Skeletal muscle tissue (tissue), 4 donors: ENCODE measurements around the gene FAM193A. TPM values are rescaled to one million over a fixed set of nuclear protein-coding genes. Genes with fewer than 3 reads are reported as not detected.
"Not testable (repeated sequence)": the region's sequence is repeated elsewhere in the genome, so short reads cannot be mapped to it uniquely, and the experiment has no call there.

Experiments
- H3K27ac ChIP-seq: one replicate; pipeline ENCODE4 v1.7.0; 2013; ENCODE audit warnings: mild to moderate bottlenecking, low read depth, low read length, inconsistent platforms
- H3K27me3 ChIP-seq, 3 donors: one replicate each; pipeline ENCODE4 v1.7.0; 2013; ENCODE audit warnings: low read length in 3 of 3; ENCODE audit not compliant: control insufficient read depth in 3 of 3, insufficient read depth in 3 of 3
- H3K36me3 ChIP-seq, 3 donors: one replicate each; pipeline ENCODE4 v1.7.0; 2013; ENCODE audit warnings: low read length in 3 of 3; ENCODE audit not compliant: control insufficient read depth in 3 of 3, insufficient read depth in 3 of 3
- H3K4me1 ChIP-seq, 3 donors: one replicate each; pipeline ENCODE4 v1.7.0; 2013; ENCODE audit warnings: low read length in 3 of 3, mild to moderate bottlenecking in 3 of 3; ENCODE audit not compliant: control insufficient read depth in 3 of 3, insufficient read depth in 3 of 3
- H3K4me3 ChIP-seq, 3 donors: one replicate each; pipeline ENCODE4 v1.7.0; 2013; ENCODE audit warnings: low read length in 3 of 3
- H3K9ac ChIP-seq, 3 donors: one replicate each; pipeline ENCODE4 v1.7.0; 2013; ENCODE audit warnings: low read length in 3 of 3, mild to moderate bottlenecking in 3 of 3, moderate library complexity in 2 of 3, low read depth in 1 of 3
- H3K9me3 ChIP-seq, 3 donors: one replicate each; pipeline ENCODE4 v1.7.0; 2013; ENCODE audit warnings: low read length in 3 of 3; ENCODE audit not compliant: control insufficient read depth in 3 of 3
- total RNA-seq: library from RNA; depleted of rRNA; stranded (reverse); fragments of >200 nt; gene quantifications from one replicate; pipeline ENCODE4 v1.2.3, GENCODE V29; 2014
- donor health status: Osteomylitis.

FAM193A gene
- total RNA-seq, 1 donor from 2014 or later, result 10.4 TPM

- Histone ChIP-seq H3K27ac (no peak overlapping the region), H3K4me3 (no peak overlapping the region), H3K36me3 (no peaks in the 10 kb centered on the region), H3K4me1 (no peaks in the 10 kb centered on the region), H3K9me3 (no peaks in the 10 kb centered on the region), H3K9ac (no peak overlapping the region), H3K27me3 (no peaks in the 10 kb centered on the region)
Measured at GRCh38 chr4:2545321-2546013, 9.0 kb downstream of the FAM193A start.

GRCh38 chr4:2546286-2546823 is 9.9 kb downstream of the FAM193A start:
- Histone ChIP-seq H3K27ac (no peak overlapping the region), H3K9me3 (no peaks in the 10 kb centered on the region), H3K36me3 (no peaks in the 10 kb centered on the region), H3K27me3 (no peaks in the 10 kb centered on the region), H3K9ac (no peak overlapping the region), H3K4me3 (no peak overlapping the region), H3K4me1 (no peaks in the 10 kb centered on the region)

GRCh38 chr4:2546961-2547691 is 10.7 kb downstream of the FAM193A start:
- not testable (repeated sequence) for H3K9me3 ChIP-seq, H3K9ac ChIP-seq, H3K36me3 ChIP-seq, H3K27me3 ChIP-seq, H3K4me1 ChIP-seq, H3K27ac ChIP-seq, H3K4me3 ChIP-seq

GRCh38 chr4:2551118-2551517 is 14.7 kb downstream of the FAM193A start:
- Histone ChIP-seq H3K27ac (no peak overlapping the region), H3K27me3 (no peaks in the 10 kb centered on the region), H3K36me3 (no peaks in the 10 kb centered on the region), H3K9ac (no peak overlapping the region), H3K4me1 (no peaks in the 10 kb centered on the region), H3K9me3 (no peaks in the 10 kb centered on the region), H3K4me3 (no peak overlapping the region)

- no peaks in the 10 kb centered on the region for H3K9me3 ChIP-seq
- no peaks in the 10 kb centered on the region for H3K36me3 ChIP-seq
- H3K9ac ChIP-seq, result no peak overlapping the region
- no peak overlapping the region for H3K4me3 ChIP-seq
- H3K4me1 ChIP-seq, result no peaks in the 10 kb centered on the region
- no peak overlapping the region for H3K27ac ChIP-seq
- H3K27me3 ChIP-seq, result no peaks in the 10 kb centered on the region
Measured at GRCh38 chr4:2552806-2553205, 16.4 kb downstream of the FAM193A start.

GRCh38 chr4:2558301-2558700 is 21.9 kb downstream of the FAM193A start:
- H3K27me3 ChIP-seq, result no peaks in the 10 kb centered on the region
- peaks cover 0 to 5% (median 2%) of the 10 kb centered on the region in 3 donors for H3K36me3 ChIP-seq

GRCh38 chr4:2560167-2560566 is 23.7 kb downstream of the FAM193A start:
- Histone ChIP-seq H3K27me3 (no peaks in the 10 kb centered on the region), H3K9me3 (no peaks in the 10 kb centered on the region), H3K4me3 (no peak overlapping the region), H3K9ac (no peak overlapping the region), H3K4me1 (peaks cover 0 to 3% (median 0%) of the 10 kb centered on the region in 3 donors), H3K27ac (no peak overlapping the region), H3K36me3 (peaks cover 0 to 5% (median 4%) of the 10 kb centered on the region in 3 donors)

More at GRCh38 chr4:2558301-2558700, 21.9 kb downstream of the FAM193A start:
- Histone ChIP-seq H3K9me3 (no peaks in the 10 kb centered on the region), H3K27ac (no peak overlapping the region), H3K4me3 (no peak overlapping the region), H3K4me1 (peaks cover 0 to 3% (median 0%) of the 10 kb centered on the region in 3 donors), H3K9ac (no peak overlapping the region)

- Histone ChIP-seq H3K9ac (no peak overlapping the region), H3K27me3 (no peaks in the 10 kb centered on the region), H3K27ac (no peak overlapping the region), H3K9me3 (no peaks in the 10 kb centered on the region), H3K4me1 (peaks cover 2 to 4% (median 3%) of the 10 kb centered on the region in 3 donors), H3K4me3 (no peak overlapping the region), H3K36me3 (peaks cover 2 to 4% (median 4%) of the 10 kb centered on the region in 3 donors)
Measured at GRCh38 chr4:2565533-2565932, 29.1 kb downstream of the FAM193A start.

GRCh38 chr4:2570036-2570435 is 33.6 kb downstream of the FAM193A start:
- no peaks in the 10 kb centered on the region for H3K27me3 ChIP-seq
- peaks cover 0 to 4% (median 3%) of the 10 kb centered on the region in 3 donors for H3K36me3 ChIP-seq
- H3K9ac ChIP-seq, result no peak overlapping the region
- H3K27ac ChIP-seq, result no peak overlapping the region
- peaks cover 11 to 16% (median 14%) of the 10 kb centered on the region in 3 donors for H3K4me1 ChIP-seq
- H3K9me3 ChIP-seq, result no peaks in the 10 kb centered on the region
- no peak overlapping the region for H3K4me3 ChIP-seq
